ENCODE data around the gene GFY. TPM values are rescaled to one million over a fixed set of nuclear protein-coding genes. Genes with fewer than 3 reads are reported as not detected.

Gene GFY
- total RNA-seq, 4 donors from 2014 or later, result not detected

- TF ChIP-seq CTCF (IDR thresholded peaks at IDR 0.05; ENCODE audit: low read depth), result no peak
Measured at GRCh38 chr19:49475995-49476880, 51.0 kb downstream of the GFY start.

Other genes with a start within 250 kb of the GFY start
- 1 to 10 TPM in 3 of 4 donors, under 1 TPM in 1; 0.85 to 6.0 (median 3.1) TPM for gene SLC6A16, start 100.2 kb upstream of the GFY start, total RNA-seq
- 10 to 100 TPM in 3 of 4 donors, 1 to 10 TPM in 1; 8.9 to 87.4 (median 21.1) TPM for gene CD37, start 90.0 kb upstream of the GFY start, total RNA-seq
- 10 to 100 TPM; 13.8 to 23.5 (median 19.6) TPM for gene TEAD2, start 63.0 kb upstream of the GFY start, total RNA-seq
- 1 to 10 TPM in 1 of 4 donors, not detected in 3; 2.6 TPM for gene DKKL1, start 61.5 kb upstream of the GFY start, total RNA-seq
- gene KASH5, start 37.1 kb upstream of the GFY start, total RNA-seq, result not detected
- not detected for gene PTH2, start 1.9 kb upstream of the GFY start, total RNA-seq
- 1 to 10 TPM; 1.7 to 3.6 (median 2.8) TPM for gene SLC17A7, start 16.1 kb downstream of the GFY start, total RNA-seq
- gene PIH1D1, start 26.4 kb downstream of the GFY start, total RNA-seq, result 10 to 100 TPM; 53.3 to 99.7 (median 83.2) TPM
- 10 to 100 TPM; 35.4 to 80.4 (median 50.3) TPM for gene ALDH16A1, start 27.8 kb downstream of the GFY start, total RNA-seq
- 10 to 100 TPM in 1 of 4 donors, 1 to 10 TPM in 3; 3.2 to 11.5 (median 4.4) TPM for gene FLT3LG, start 48.8 kb downstream of the GFY start, total RNA-seq
- 1,000 to 10,000 TPM; 2,421 to 3,217 (median 2,855) TPM for gene RPL13A, start 62.2 kb downstream of the GFY start, total RNA-seq
- 1,000 to 10,000 TPM; 3,504 to 5,080 (median 4,743) TPM for gene RPS11, start 71.0 kb downstream of the GFY start, total RNA-seq
- 100 to 1,000 TPM; 208 to 517 (median 336) TPM for gene FCGRT, start 87.3 kb downstream of the GFY start, total RNA-seq
- gene RCN3, start 102.6 kb downstream of the GFY start, total RNA-seq, result 10 to 100 TPM; 21.4 to 45.1 (median 36.7) TPM
- 10 to 100 TPM; 39.1 to 63.4 (median 49.0) TPM for gene NOSIP, start 155.2 kb downstream of the GFY start, total RNA-seq
- gene PRRG2, start 155.9 kb downstream of the GFY start, total RNA-seq, result under 1 TPM in 2 of 4 donors, not detected in 2; 0.51 to 0.75 TPM
- 10 to 100 TPM in 1 of 4 donors, 1 to 10 TPM in 3; 4.6 to 15.4 (median 6.2) TPM for gene PRR12, start 165.8 kb downstream of the GFY start, total RNA-seq
- gene RRAS, start 214.8 kb downstream of the GFY start, total RNA-seq, result 100 to 1,000 TPM in 2 of 4 donors, 10 to 100 TPM in 2; 62.9 to 113 (median 101) TPM
- 10 to 100 TPM in 3 of 4 donors, 1 to 10 TPM in 1; 8.8 to 33.3 (median 11.3) TPM for gene SCAF1, start 216.8 kb downstream of the GFY start, total RNA-seq
- gene IRF3, start 240.5 kb downstream of the GFY start, total RNA-seq, result 10 to 100 TPM; 21.8 to 66.5 (median 39.0) TPM
- gene BCL2L12, start 240.5 kb downstream of the GFY start, total RNA-seq, result 1 to 10 TPM; 2.1 to 7.9 (median 3.3) TPM

Data from subcutaneous adipose tissue (tissue), 4 donors.